K562 (cell line): Measurements from ENCODE around the gene CDKN2D. TPM values are rescaled to one million over a fixed set of nuclear protein-coding genes. Genes with fewer than 3 reads are reported as not detected.

Experiments
- ARNT ChIP-seq, 2 experiments: fragments of 450-650 bp; IDR thresholded peaks; 2 replicates each; pipeline ENCODE4 v1.6.1; 2016; ENCODE audit warnings: mild to moderate bottlenecking in 1 of 2
- ATF4 ChIP-seq: fragments of 450-650 bp; formaldehyde crosslinking; IDR thresholded peaks from 2 replicates; pipeline ENCODE4 v1.4.0; 2022; ENCODE audit warnings: mild to moderate bottlenecking, moderate library complexity
- BCOR ChIP-seq: fragments of 450-650 bp; IDR thresholded peaks from 2 replicates; pipeline ENCODE4 v1.6.1; 2016
- CAMTA2 ChIP-seq: fragments of 250-450 bp; sonication (Bioruptor Pico); conservative IDR thresholded peaks from 2 replicates; pipeline ENCODE4 v1.5.1; 2022
- ETV1 ChIP-seq: fragments of 450-650 bp; conservative IDR thresholded peaks from 2 replicates; pipeline ENCODE4 v1.6.1; 2016; ENCODE audit warnings: missing genetic modification characterization, control low read depth, low read depth, missing compliant biosample characterization
- GATA2 ChIP-seq: sonication (generic); formaldehyde crosslinking; IDR thresholded peaks from 2 replicates; pipeline ENCODE4 v1.4.0; 2020; ENCODE audit warnings: mild to moderate bottlenecking, missing genetic modification reagents
- HLTF ChIP-seq: fragments of 450-650 bp; IDR thresholded peaks from 2 replicates; pipeline ENCODE4 v1.6.1; 2016
- KAT2B ChIP-seq: IDR thresholded peaks from one replicate; pipeline ENCODE4 v1.6.1; 2012; ENCODE audit warnings: low read depth, mild to moderate bottlenecking, control low read depth, inconsistent platforms, low read length, moderate library complexity
- MTA3 ChIP-seq: fragments of 450-650 bp; formaldehyde crosslinking; IDR thresholded peaks from 2 replicates; pipeline ENCODE4 v1.6.1; 2017; ENCODE audit warnings: mild to moderate bottlenecking, borderline replicate concordance
- NRF1 ChIP-seq, 2 experiments: fragments of 450-650 bp; IDR thresholded peaks in 1 of 2; conservative IDR thresholded peaks in 1 of 2; 2 replicates each; pipeline ENCODE4 v1.6.1; 2014; ENCODE audit warnings: mild to moderate bottlenecking in 2 of 2
- PHTF2 ChIP-seq: fragments of 250-450 bp; sonication (Bioruptor Pico); IDR thresholded peaks from 2 replicates; pipeline ENCODE4 v1.5.0; 2021; ENCODE audit warnings: mild to moderate bottlenecking
- POLR2AphosphoS5 ChIP-seq: IDR thresholded peaks from 2 replicates; pipeline ENCODE4 v1.6.1; 2011; ENCODE audit warnings: mild to moderate bottlenecking, low read depth, low read length, moderate library complexity; ENCODE audit not compliant: control insufficient read depth, insufficient read depth
- PTRF ChIP-seq: fragments of 450-650 bp; IDR thresholded peaks from 2 replicates; pipeline ENCODE4 v1.6.1; 2016; ENCODE audit warnings: mild to moderate bottlenecking, missing genetic modification characterization, missing compliant biosample characterization
- RBM25 ChIP-seq: fragments of 200-400 bp; formaldehyde crosslinking; IDR thresholded peaks from 2 replicates; pipeline ENCODE4 v1.6.1; 2018; ENCODE audit warnings: low read length, low read depth, moderate library complexity; ENCODE audit not compliant: severe bottlenecking
- SIN3A ChIP-seq, 2 experiments: fragments of 150-350 bp in 1 of 2; IDR thresholded peaks; 2 replicates each; pipeline ENCODE4 v1.6.1; 2011 to 2016; ENCODE audit warnings: borderline replicate concordance in 2 of 2, low read depth in 2 of 2, low read length in 2 of 2, mild to moderate bottlenecking in 2 of 2, moderate library complexity in 2 of 2; ENCODE audit not compliant: control insufficient read depth in 1 of 2
- SMARCA5 ChIP-seq: fragments of 450-650 bp; IDR thresholded peaks from 2 replicates; pipeline ENCODE4 v1.6.1; 2016
- ZKSCAN3 ChIP-seq: fragments of 250-450 bp; sonication (Bioruptor Pico); IDR thresholded peaks from 2 replicates; pipeline ENCODE4 v1.4.0; 2020
- ZNF165 ChIP-seq: fragments of 250-450 bp; sonication (Bioruptor Pico); IDR thresholded peaks from 2 replicates; pipeline ENCODE4 v1.4.0; 2020; ENCODE audit warnings: borderline replicate concordance
- ZNF217 ChIP-seq: sonication (generic); formaldehyde crosslinking; IDR thresholded peaks from 2 replicates; pipeline ENCODE4 v1.8.0; 2022; ENCODE audit warnings: mild to moderate bottlenecking, missing genetic modification reagents
- ZNF24 ChIP-seq: fragments of 450-650 bp; IDR thresholded peaks from 2 replicates; pipeline ENCODE4 v1.6.1; 2016
- ZNF551 ChIP-seq: fragments of 250-450 bp; sonication (Bioruptor Pico); IDR thresholded peaks from 2 replicates; pipeline ENCODE4 v1.5.0; 2021; ENCODE audit warnings: mild to moderate bottlenecking, moderate library complexity
- polyA plus RNA-seq, 8 experiments: library from polyadenylated mRNA; depleted of rRNA in 4 of 8; stranded (reverse) in 5 of 8; unstranded in 3 of 8; fragments of >200 nt; fragmentation: Nextera tagmentation in 2 of 8; fragmentation: Illumina TruSeq in 1 of 8; extraction: Ambion mirVana in 2 of 8; extraction: Trizol in 1 of 8; gene quantifications; 2 replicates each; pipeline versions ENCODE4 v1.2.1 to v1.2.3, GENCODE V29; 2011 to 2014; ENCODE audit warnings: inconsistent platforms in 1 of 8, missing spikeins in 1 of 8
- total RNA-seq, 7 experiments: library from RNA; depleted of rRNA in 6 of 7; stranded (reverse); fragments of >200 nt in 6 of 7; fragmentation: Illumina TruSeq in 2 of 7; extraction: Trizol in 2 of 7; gene quantifications; 2 replicates each; pipeline versions ENCODE4 v1.2.1 to v1.2.3, GENCODE V29; 2011 to 2021; ENCODE audit warnings: low replicate concordance in 1 of 7
- TF ChIP-seq, protein P1 (sequence below): sonication (generic); formaldehyde crosslinking; IDR thresholded peaks from 2 replicates; pipeline ENCODE4 v1.8.0; 2022; ENCODE audit warnings: missing genetic modification reagents, mild to moderate bottlenecking, borderline replicate concordance
- TF ChIP-seq, protein P2 (sequence below): fragments of 250-450 bp; sonication (Bioruptor Pico); IDR thresholded peaks from 2 replicates; pipeline ENCODE4 v1.4.0; 2020; ENCODE audit warnings: borderline replicate concordance
- TF ChIP-seq, protein P3 (sequence below): fragments of 450-650 bp; formaldehyde crosslinking; IDR thresholded peaks from 2 replicates; pipeline ENCODE4 v1.4.0; 2022; ENCODE audit warnings: missing genetic modification characterization

CDKN2D gene
- total and polyA plus RNA-seq, 9 of the 15 experiments (the other 6 are each of a cell fraction or from before 2014, with no cell fraction given): 0.41 to 8.2 (median 3.7) TPM

- TF ChIP-seq, protein P1, sequence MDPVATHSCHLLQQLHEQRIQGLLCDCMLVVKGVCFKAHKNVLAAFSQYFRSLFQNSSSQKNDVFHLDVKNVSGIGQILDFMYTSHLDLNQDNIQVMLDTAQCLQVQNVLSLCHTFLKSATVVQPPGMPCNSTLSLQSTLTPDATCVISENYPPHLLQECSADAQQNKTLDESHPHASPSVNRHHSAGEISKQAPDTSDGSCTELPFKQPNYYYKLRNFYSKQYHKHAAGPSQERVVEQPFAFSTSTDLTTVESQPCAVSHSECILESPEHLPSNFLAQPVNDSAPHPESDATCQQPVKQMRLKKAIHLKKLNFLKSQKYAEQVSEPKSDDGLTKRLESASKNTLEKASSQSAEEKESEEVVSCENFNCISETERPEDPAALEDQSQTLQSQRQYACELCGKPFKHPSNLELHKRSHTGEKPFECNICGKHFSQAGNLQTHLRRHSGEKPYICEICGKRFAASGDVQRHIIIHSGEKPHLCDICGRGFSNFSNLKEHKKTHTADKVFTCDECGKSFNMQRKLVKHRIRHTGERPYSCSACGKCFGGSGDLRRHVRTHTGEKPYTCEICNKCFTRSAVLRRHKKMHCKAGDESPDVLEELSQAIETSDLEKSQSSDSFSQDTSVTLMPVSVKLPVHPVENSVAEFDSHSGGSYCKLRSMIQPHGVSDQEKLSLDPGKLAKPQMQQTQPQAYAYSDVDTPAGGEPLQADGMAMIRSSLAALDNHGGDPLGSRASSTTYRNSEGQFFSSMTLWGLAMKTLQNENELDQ (CRISPR knock-in tag): no peak
- peak; percentile 23 for TF ChIP-seq RBM25
- no peak for TF ChIP-seq PHTF2 (CRISPR knock-in tag)
- no peak for TF ChIP-seq ZNF165 (CRISPR knock-in tag)
- no peak for TF ChIP-seq GATA2 (CRISPR knock-in tag)
- 0 out of 2 replicates have a peak, but pooled peaks have one; percentile 34 for TF ChIP-seq MTA3
- no peak for TF ChIP-seq SMARCA5
- TF ChIP-seq, protein P2, sequence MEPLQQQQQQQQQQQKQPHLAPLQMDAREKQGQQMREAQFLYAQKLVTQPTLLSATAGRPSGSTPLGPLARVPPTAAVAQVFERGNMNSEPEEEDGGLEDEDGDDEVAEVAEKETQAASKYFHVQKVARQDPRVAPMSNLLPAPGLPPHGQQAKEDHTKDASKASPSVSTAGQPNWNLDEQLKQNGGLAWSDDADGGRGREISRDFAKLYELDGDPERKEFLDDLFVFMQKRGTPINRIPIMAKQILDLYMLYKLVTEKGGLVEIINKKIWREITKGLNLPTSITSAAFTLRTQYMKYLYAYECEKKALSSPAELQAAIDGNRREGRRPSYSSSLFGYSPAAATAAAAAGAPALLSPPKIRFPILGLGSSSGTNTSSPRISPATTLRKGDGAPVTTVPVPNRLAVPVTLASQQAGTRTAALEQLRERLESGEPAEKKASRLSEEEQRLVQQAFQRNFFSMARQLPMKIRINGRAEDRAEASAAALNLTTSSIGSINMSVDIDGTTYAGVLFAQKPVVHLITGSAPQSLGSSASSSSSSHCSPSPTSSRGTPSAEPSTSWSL: no peak
- TF ChIP-seq, protein P3, sequence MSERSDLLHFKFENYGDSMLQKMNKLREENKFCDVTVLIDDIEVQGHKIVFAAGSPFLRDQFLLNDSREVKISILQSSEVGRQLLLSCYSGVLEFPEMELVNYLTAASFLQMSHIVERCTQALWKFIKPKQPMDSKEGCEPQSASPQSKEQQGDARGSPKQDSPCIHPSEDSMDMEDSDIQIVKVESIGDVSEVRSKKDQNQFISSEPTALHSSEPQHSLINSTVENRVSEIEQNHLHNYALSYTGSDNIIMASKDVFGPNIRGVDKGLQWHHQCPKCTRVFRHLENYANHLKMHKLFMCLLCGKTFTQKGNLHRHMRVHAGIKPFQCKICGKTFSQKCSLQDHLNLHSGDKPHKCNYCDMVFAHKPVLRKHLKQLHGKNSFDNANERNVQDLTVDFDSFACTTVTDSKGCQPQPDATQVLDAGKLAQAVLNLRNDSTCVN: no peak
- no peak; the same call in 1 of the 2 replicates for TF ChIP-seq ETV1 (tag)
- TF ChIP-seq ATF4 (CRISPR knock-in tag): no peak
- no peak for TF ChIP-seq PTRF (tag)
- no peak for TF ChIP-seq ZKSCAN3 (CRISPR knock-in tag)
- peak; percentile 51; the same call in 1 of the 2 replicates for TF ChIP-seq POLR2AphosphoS5
- TF ChIP-seq NRF1 (conservative IDR thresholded peaks at IDR 0.05 in 1 of 2, IDR thresholded peaks at IDR 0.05 in 1 of 2): peak; percentile 99
- TF ChIP-seq ZNF217 (CRISPR knock-in tag): no peak
- peak; percentile 77 to 84; a peak in 2 of 4 replicates for TF ChIP-seq SIN3A (IDR thresholded peaks at IDR 0.05; ENCODE audit: borderline replicate concordance in 2 of 2, control insufficient read depth in 1 of 2, low read depth in 2 of 2, low read length in 2 of 2)
- no peak for TF ChIP-seq BCOR
- TF ChIP-seq ZNF551 (CRISPR knock-in tag): no peak
- no peak for TF ChIP-seq KAT2B
- TF ChIP-seq ZNF24: no peak
- TF ChIP-seq CAMTA2: no peak
- TF ChIP-seq HLTF: no peak
- TF ChIP-seq ARNT (IDR thresholded peaks at IDR 0.05): no peak
Measured at GRCh38 chr19:10565567-10566407, 3.0 kb downstream of the CDKN2D start, which contains the start of gene KRI1 (continued).
